OCI-LY1 (cell line): Measurements from ENCODE around the gene STAG1.

Experiments
- H2AFZ ChIP-seq: fragments of 200-600 bp; sonication (generic), shearing (Covaris generic); 2 replicates; pipeline ENCODE4 v1.6.0; 2014; ENCODE audit warnings: antibody characterized with exemption, mild to moderate bottlenecking, low read length
- H3F3A ChIP-seq: fragments of 200-600 bp; sonication (generic), shearing (Covaris generic); 2 replicates; pipeline ENCODE4 v1.6.0; 2014; ENCODE audit warnings: mild to moderate bottlenecking, antibody characterized with exemption, low read length, moderate library complexity; ENCODE audit not compliant: insufficient read depth
- H3K27ac ChIP-seq: fragments of 200-600 bp; sonication (generic); 2 replicates; pipeline ENCODE4 v1.5.1; 2014; ENCODE audit warnings: low read length, mixed run types, mild to moderate bottlenecking, low read depth; ENCODE audit not compliant: poor library complexity, severe bottlenecking
- H3K27me3 ChIP-seq: fragments of 200-600 bp; sonication (generic); 2 replicates; pipeline ENCODE4 v1.6.0; 2014; ENCODE audit warnings: antibody characterized with exemption, mild to moderate bottlenecking, low read length, moderate library complexity; ENCODE audit not compliant: insufficient read depth
- H3K36me3 ChIP-seq: fragments of 200-600 bp; sonication (generic); 2 replicates; pipeline ENCODE4 v1.6.1; 2014; ENCODE audit warnings: mild to moderate bottlenecking, antibody characterized with exemption, low read length, moderate library complexity, mixed read lengths; ENCODE audit not compliant: insufficient read depth
- H3K4me1 ChIP-seq: fragments of 200-600 bp; sonication (generic); 2 replicates; pipeline ENCODE4 v1.5.1; 2014; ENCODE audit warnings: mild to moderate bottlenecking, low read length, moderate library complexity; ENCODE audit not compliant: insufficient read depth, severe bottlenecking
- H3K4me2 ChIP-seq: fragments of 200-600 bp; sonication (generic), shearing (Covaris generic); 2 replicates; pipeline ENCODE4 v1.6.1; 2014; ENCODE audit warnings: low read length
- H3K4me3 ChIP-seq: fragments of 200-600 bp; sonication (generic); 2 replicates; pipeline ENCODE4 v1.5.1; 2014; ENCODE audit warnings: low read length, low read depth, mild to moderate bottlenecking, mixed read lengths; ENCODE audit not compliant: poor library complexity, severe bottlenecking
- H3K79me2 ChIP-seq: fragments of 200-600 bp; shearing (Covaris generic); 2 replicates; pipeline ENCODE4 v1.6.1; 2016; ENCODE audit warnings: mixed run types, low read length, mixed read lengths; ENCODE audit not compliant: insufficient read depth
- H3K9ac ChIP-seq: fragments of 200-600 bp; sonication (generic), shearing (Covaris generic); 2 replicates; pipeline ENCODE4 v1.6.1; 2014; ENCODE audit warnings: mild to moderate bottlenecking, low read length, mixed read lengths
- H3K9me2 ChIP-seq: fragments of 200-600 bp; sonication (generic), shearing (Covaris generic); 2 replicates; pipeline ENCODE4 v1.6.1; 2014; ENCODE audit warnings: low read depth, mild to moderate bottlenecking, low read length, mixed read lengths
- H3K9me3 ChIP-seq: fragments of 200-600 bp; shearing (Covaris generic); 2 replicates; pipeline ENCODE4 v1.6.1; 2014; ENCODE audit warnings: low read length, mixed read lengths
- H4K20me1 ChIP-seq: fragments of 200-600 bp; sonication (generic), shearing (Covaris generic); 2 replicates; pipeline ENCODE4 v1.6.0; 2016; ENCODE audit warnings: mild to moderate bottlenecking, low read length; ENCODE audit not compliant: insufficient read depth
- CTCF ChIP-seq: fragments of 200-600 bp; sonication (generic), shearing (Covaris generic); IDR thresholded peaks from 2 replicates; pipeline ENCODE4 v1.5.1; 2017; ENCODE audit warnings: mild to moderate bottlenecking, antibody characterized with exemption, low read length, moderate library complexity, mixed read lengths
- EZH2 ChIP-seq: fragments of 200-600 bp; sonication (generic), shearing (Covaris generic); IDR thresholded peaks from 2 replicates; pipeline ENCODE4 v1.8.0; 2017; ENCODE audit warnings: borderline replicate concordance, mixed run types, mild to moderate bottlenecking, antibody characterized with exemption, low read length, moderate library complexity, mixed read lengths

STAG1 gene

GRCh38 chr3:136720091-136720490, 32.1 kb downstream of the STAG1 start:
- H3K9me3 ChIP-seq = no peaks in the 10 kb centered on the region
- no peak overlapping the region for H3K27ac ChIP-seq
- peaks cover 15% of the 10 kb centered on the region; the same call in 1 of the 2 replicates for H3K36me3 ChIP-seq
- no peak overlapping the region for H3K4me2 ChIP-seq
- H3K4me3 ChIP-seq = no peak overlapping the region
- H2AFZ ChIP-seq = no peak overlapping the region
- no peaks in the 10 kb centered on the region for H4K20me1 ChIP-seq
- TF ChIP-seq EZH2 = no peak
- TF ChIP-seq CTCF = no peak
- peaks cover 69% of the 10 kb centered on the region for H3K79me2 ChIP-seq
- no peaks in the 10 kb centered on the region for H3K4me1 ChIP-seq
- 0 out of 2 replicates have a peak, but pooled peaks cover 4% of the 10 kb centered on the region for H3F3A ChIP-seq
- H3K9me2 ChIP-seq = no peaks in the 10 kb centered on the region
- H3K27me3 ChIP-seq = no peaks in the 10 kb centered on the region
- H3K9ac ChIP-seq = no peak overlapping the region

- Histone ChIP-seq H3K36me3 (peaks cover 26% of the 10 kb centered on the region), H3K9me3 (no peaks in the 10 kb centered on the region), H3K4me2 (no peak overlapping the region), H3K27ac (no peak overlapping the region), H3K79me2 (peaks cover 78% of the 10 kb centered on the region), H3F3A (0 out of 2 replicates have a peak, but pooled peaks cover 4% of the 10 kb centered on the region), H2AFZ (no peak overlapping the region), H3K9me2 (no peaks in the 10 kb centered on the region), H3K4me3 (no peak overlapping the region), H3K9ac (no peak overlapping the region), H4K20me1 (no peaks in the 10 kb centered on the region), H3K4me1 (no peaks in the 10 kb centered on the region), H3K27me3 (no peaks in the 10 kb centered on the region)
- TF ChIP-seq EZH2 (no peak), CTCF (no peak)
Observed at GRCh38 chr3:136716629-136717028, 35.5 kb downstream of the STAG1 start.

GRCh38 chr3:136714020-136714419, 38.2 kb downstream of the STAG1 start:
- H3K79me2 ChIP-seq = peaks cover 84% of the 10 kb centered on the region
- H3K4me2 ChIP-seq = no peak overlapping the region
- H4K20me1 ChIP-seq = no peaks in the 10 kb centered on the region

More at GRCh38 chr3:136714020-136714419, 38.2 kb downstream of the STAG1 start:
- Histone ChIP-seq H3K9me3 (no peaks in the 10 kb centered on the region), H3K36me3 (peaks cover 16% of the 10 kb centered on the region), H3K4me3 (no peak overlapping the region), H3F3A (0 out of 2 replicates have a peak, but pooled peaks cover 4% of the 10 kb centered on the region), H3K4me1 (no peaks in the 10 kb centered on the region), H3K9ac (no peak overlapping the region), H2AFZ (no peak overlapping the region), H3K27ac (no peak overlapping the region), H3K9me2 (no peaks in the 10 kb centered on the region), H3K27me3 (no peaks in the 10 kb centered on the region)
- TF ChIP-seq EZH2 (no peak), CTCF (no peak)
